ENCODE measurements around the gene ODF2. TPM values are rescaled to one million over a fixed set of nuclear protein-coding genes. Genes with fewer than 3 reads are reported as not detected.
"Not testable (repeated sequence)": the region's sequence is repeated elsewhere in the genome, so short reads cannot be mapped to it uniquely, and the experiment has no call there.

ODF2 gene
- total RNA-seq, 1 donor from 2014 or later, result 85.5 TPM

- H3K4me3 Mint-ChIP-seq, result no peak overlapping the region
- no peaks in the 10 kb centered on the region for H3K9me3 Mint-ChIP-seq
- peaks cover 3% of the 10 kb centered on the region for H3K36me3 Mint-ChIP-seq (ENCODE audit: low read depth)
- TF ChIP-seq CTCF (conservative IDR thresholded peaks at IDR 0.05), result no peak
- no peaks in the 10 kb centered on the region for H3K27me3 Mint-ChIP-seq (ENCODE audit: low read depth)
- H3K4me1 Mint-ChIP-seq, result peaks cover 2% of the 10 kb centered on the region
- H3K27ac Mint-ChIP-seq (ENCODE audit: unreplicated experiment), result no peak overlapping the region
- DNase-seq (ENCODE audit: low read depth, low spot score), result no peak
Observed at GRCh38 chr9:128434340-128434739, 21.5 kb upstream of the ODF2 start.

- peaks cover 5% of the 10 kb centered on the region for H3K4me1 Mint-ChIP-seq
- H3K4me3 Mint-ChIP-seq, result no peak overlapping the region
- no peaks in the 10 kb centered on the region for H3K27me3 Mint-ChIP-seq (ENCODE audit: low read depth)
- TF ChIP-seq CTCF (conservative IDR thresholded peaks at IDR 0.05), result no peak
- H3K36me3 Mint-ChIP-seq (ENCODE audit: low read depth), result peaks cover 3% of the 10 kb centered on the region
- H3K27ac Mint-ChIP-seq (ENCODE audit: unreplicated experiment), result no peak overlapping the region
- H3K9me3 Mint-ChIP-seq, result no peaks in the 10 kb centered on the region
- DNase-seq (ENCODE audit: low read depth, low spot score), result no peak
Observed at GRCh38 chr9:128435611-128436010, 20.2 kb upstream of the ODF2 start.

- peak; percentile 92 for TF ChIP-seq CTCF (conservative IDR thresholded peaks at IDR 0.05)
- Mint-ChIP-seq H3K27me3 (ENCODE audit: low read depth) (no peaks in the 10 kb centered on the region), H3K4me1 (peaks cover 5% of the 10 kb centered on the region), H3K4me3 (no peak overlapping the region), H3K36me3 (ENCODE audit: low read depth) (peaks cover 3% of the 10 kb centered on the region), H3K27ac (ENCODE audit: unreplicated experiment) (no peak overlapping the region), H3K9me3 (no peaks in the 10 kb centered on the region)
- DNase-seq (ENCODE audit: low read depth, low spot score), result peak; percentile 93
Observed at GRCh38 chr9:128438343-128439109, 17.3 kb upstream of the ODF2 start.

GRCh38 chr9:128439273-128439672 is 16.5 kb upstream of the ODF2 start:
- peaks cover 3% of the 10 kb centered on the region for H3K36me3 Mint-ChIP-seq (ENCODE audit: low read depth)
- no peak for TF ChIP-seq CTCF (conservative IDR thresholded peaks at IDR 0.05)
- no peak overlapping the region for H3K4me3 Mint-ChIP-seq
- H3K9me3 Mint-ChIP-seq, result no peaks in the 10 kb centered on the region
- H3K27ac Mint-ChIP-seq (ENCODE audit: unreplicated experiment), result no peak overlapping the region
- H3K4me1 Mint-ChIP-seq, result peaks cover 5% of the 10 kb centered on the region
- no peaks in the 10 kb centered on the region for H3K27me3 Mint-ChIP-seq (ENCODE audit: low read depth)
- no peak for DNase-seq (ENCODE audit: low read depth, low spot score)

- TF ChIP-seq CTCF (conservative IDR thresholded peaks at IDR 0.05), result no peak
- Mint-ChIP-seq H3K36me3 (ENCODE audit: low read depth) (peaks cover 3% of the 10 kb centered on the region), H3K27ac (ENCODE audit: unreplicated experiment) (peak overlapping the region; percentile 9), H3K9me3 (no peaks in the 10 kb centered on the region), H3K27me3 (ENCODE audit: low read depth) (no peaks in the 10 kb centered on the region), H3K4me3 (peak overlapping the region; percentile 19), H3K4me1 (peaks cover 5% of the 10 kb centered on the region)
- DNase-seq (ENCODE audit: low read depth, low spot score), result no peak
Observed at GRCh38 chr9:128442150-128442549, 13.7 kb upstream of the ODF2 start.

GRCh38 chr9:128446505-128446904 is 9.3 kb upstream of the ODF2 start:
- H3K27ac Mint-ChIP-seq (ENCODE audit: unreplicated experiment); H3K27me3 Mint-ChIP-seq (ENCODE audit: low read depth); H3K36me3 Mint-ChIP-seq (ENCODE audit: low read depth); DNase-seq (ENCODE audit: low read depth, low spot score); H3K4me1 Mint-ChIP-seq; H3K9me3 Mint-ChIP-seq; H3K4me3 Mint-ChIP-seq: not testable (repeated sequence)
